ENCODE data around the gene ADRM1. TPM values are rescaled to one million over a fixed set of nuclear protein-coding genes. Genes with fewer than 3 reads are reported as not detected.

The ADRM1 gene
- total and polyA plus RNA-seq, 10 of the 15 experiments (the other 5 are each of a cell fraction or from before 2014, with no cell fraction given), result 3.4 to 213 (median 95.9) TPM

DNA sequence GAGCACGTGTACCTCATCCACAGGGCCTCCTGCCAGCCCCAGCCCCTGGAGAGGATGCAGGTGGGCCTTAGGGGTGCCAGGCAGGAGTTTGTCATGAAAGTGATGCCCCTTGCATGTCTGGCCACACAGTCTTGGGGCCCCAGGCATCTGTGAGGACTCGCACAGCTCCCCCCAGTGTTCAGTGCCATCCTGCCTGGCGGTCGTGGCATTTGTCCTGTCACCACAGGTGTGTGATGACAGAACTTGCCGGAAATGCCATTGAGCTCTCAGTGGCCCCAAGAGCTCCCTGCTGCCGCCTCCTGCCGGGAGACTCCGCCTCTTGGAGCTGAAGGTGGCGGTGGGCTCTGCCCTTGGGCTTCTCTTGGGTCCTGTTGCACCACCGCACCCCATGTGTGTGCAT is 30.6 kb upstream of the ADRM1 start:
- ChIA-PET RAD21 (ENCODE audit: unreplicated experiment) (no interaction called here), SMC1A (ENCODE audit: uncharacterized antibody, unreplicated experiment) (no interaction called here), CTCF (no interaction called here), POLR2A (no interaction called here)
- Histone ChIP-seq H3K9ac (ENCODE audit: control insufficient read depth, insufficient read depth, low read length) (no peak overlapping the region), H3K4me3 (no peak overlapping the region), H3K36me3 (ENCODE audit: control insufficient read depth in 2 of 2, insufficient read depth in 2 of 2, low read length in 1 of 2) (peaks cover 11 to 18% of the 10 kb centered on the region in 2 experiments), H3K4me1 (ENCODE audit: control insufficient read depth, insufficient read depth, low read length) (no peaks in the 10 kb centered on the region), H3K27me3 (replicated peaks in 1 of 2; ENCODE audit: control insufficient read depth in 2 of 2, insufficient read depth in 2 of 2, low read length in 1 of 2) (no peaks in the 10 kb centered on the region), H3K79me2 (ENCODE audit: control insufficient read depth, insufficient read depth, low read length) (no peaks in the 10 kb centered on the region), H4K20me1 (ENCODE audit: control insufficient read depth, insufficient read depth) (no peaks in the 10 kb centered on the region), H3K4me2 (ENCODE audit: control insufficient read depth, insufficient read depth) (no peak overlapping the region), H2AFZ (ENCODE audit: control insufficient read depth, low read depth, low read length) (no peak overlapping the region), H3K9me3 (replicated peaks; ENCODE audit: control insufficient read depth, insufficient read depth, low read length) (no peaks in the 10 kb centered on the region), H3K27ac (ENCODE audit: control insufficient read depth, insufficient read depth) (no peak overlapping the region)
- intact Hi-C loops (cut with micrococcal nuclease; ENCODE audit: unreplicated experiment), result no loop called here
- no peak for ATAC-seq
- no TSS peak for BruUV-seq (replicated peaks)
- WGBS (ENCODE audit: insufficient coverage, insufficient replicate concordance, low lambda C conversion rate, missing lambda C conversion rate), result 95% methylated on average over 10 of the region's 10 CpGs
- no peak for FAIRE-seq
- in situ Hi-C loops (cut with MboI), result no loop called here
- DNase-seq (ENCODE audit: low read depth, low spot score), result no peak
- TF ChIP-seq TCF3 (IDR thresholded peaks at IDR 0.05; ENCODE audit: borderline replicate concordance, insufficient read depth, low read depth, low read length) (no peak), KAT2A (conservative IDR thresholded peaks at IDR 0.05; ENCODE audit: control insufficient read depth, low read depth, low read length) (no peak), ZBTB33 (IDR thresholded peaks at IDR 0.05) (no peak), CBX3 (IDR thresholded peaks at IDR 0.05; ENCODE audit: borderline replicate concordance, low read depth) (no peak), ZNF207 (IDR thresholded peaks at IDR 0.05; ENCODE audit: borderline replicate concordance) (no peak), POLR2AphosphoS2 (IDR thresholded peaks at IDR 0.05; ENCODE audit: low read depth, low read length) (no peak), BMI1 (IDR thresholded peaks at IDR 0.05; ENCODE audit: borderline replicate concordance) (no peak), ZBTB11 (CRISPR knock-in tag; IDR thresholded peaks at IDR 0.05) (no peak), SMARCA5 (IDR thresholded peaks at IDR 0.05) (no peak)
- TF ChIP-seq, protein P1, sequence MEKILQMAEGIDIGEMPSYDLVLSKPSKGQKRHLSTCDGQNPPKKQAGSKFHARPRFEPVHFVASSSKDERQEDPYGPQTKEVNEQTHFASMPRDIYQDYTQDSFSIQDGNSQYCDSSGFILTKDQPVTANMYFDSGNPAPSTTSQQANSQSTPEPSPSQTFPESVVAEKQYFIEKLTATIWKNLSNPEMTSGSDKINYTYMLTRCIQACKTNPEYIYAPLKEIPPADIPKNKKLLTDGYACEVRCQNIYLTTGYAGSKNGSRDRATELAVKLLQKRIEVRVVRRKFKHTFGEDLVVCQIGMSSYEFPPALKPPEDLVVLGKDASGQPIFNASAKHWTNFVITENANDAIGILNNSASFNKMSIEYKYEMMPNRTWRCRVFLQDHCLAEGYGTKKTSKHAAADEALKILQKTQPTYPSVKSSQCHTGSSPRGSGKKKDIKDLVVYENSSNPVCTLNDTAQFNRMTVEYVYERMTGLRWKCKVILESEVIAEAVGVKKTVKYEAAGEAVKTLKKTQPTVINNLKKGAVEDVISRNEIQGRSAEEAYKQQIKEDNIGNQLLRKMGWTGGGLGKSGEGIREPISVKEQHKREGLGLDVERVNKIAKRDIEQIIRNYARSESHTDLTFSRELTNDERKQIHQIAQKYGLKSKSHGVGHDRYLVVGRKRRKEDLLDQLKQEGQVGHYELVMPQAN (conservative IDR thresholded peaks at IDR 0.05), result no peak
- TF ChIP-seq, protein P2, sequence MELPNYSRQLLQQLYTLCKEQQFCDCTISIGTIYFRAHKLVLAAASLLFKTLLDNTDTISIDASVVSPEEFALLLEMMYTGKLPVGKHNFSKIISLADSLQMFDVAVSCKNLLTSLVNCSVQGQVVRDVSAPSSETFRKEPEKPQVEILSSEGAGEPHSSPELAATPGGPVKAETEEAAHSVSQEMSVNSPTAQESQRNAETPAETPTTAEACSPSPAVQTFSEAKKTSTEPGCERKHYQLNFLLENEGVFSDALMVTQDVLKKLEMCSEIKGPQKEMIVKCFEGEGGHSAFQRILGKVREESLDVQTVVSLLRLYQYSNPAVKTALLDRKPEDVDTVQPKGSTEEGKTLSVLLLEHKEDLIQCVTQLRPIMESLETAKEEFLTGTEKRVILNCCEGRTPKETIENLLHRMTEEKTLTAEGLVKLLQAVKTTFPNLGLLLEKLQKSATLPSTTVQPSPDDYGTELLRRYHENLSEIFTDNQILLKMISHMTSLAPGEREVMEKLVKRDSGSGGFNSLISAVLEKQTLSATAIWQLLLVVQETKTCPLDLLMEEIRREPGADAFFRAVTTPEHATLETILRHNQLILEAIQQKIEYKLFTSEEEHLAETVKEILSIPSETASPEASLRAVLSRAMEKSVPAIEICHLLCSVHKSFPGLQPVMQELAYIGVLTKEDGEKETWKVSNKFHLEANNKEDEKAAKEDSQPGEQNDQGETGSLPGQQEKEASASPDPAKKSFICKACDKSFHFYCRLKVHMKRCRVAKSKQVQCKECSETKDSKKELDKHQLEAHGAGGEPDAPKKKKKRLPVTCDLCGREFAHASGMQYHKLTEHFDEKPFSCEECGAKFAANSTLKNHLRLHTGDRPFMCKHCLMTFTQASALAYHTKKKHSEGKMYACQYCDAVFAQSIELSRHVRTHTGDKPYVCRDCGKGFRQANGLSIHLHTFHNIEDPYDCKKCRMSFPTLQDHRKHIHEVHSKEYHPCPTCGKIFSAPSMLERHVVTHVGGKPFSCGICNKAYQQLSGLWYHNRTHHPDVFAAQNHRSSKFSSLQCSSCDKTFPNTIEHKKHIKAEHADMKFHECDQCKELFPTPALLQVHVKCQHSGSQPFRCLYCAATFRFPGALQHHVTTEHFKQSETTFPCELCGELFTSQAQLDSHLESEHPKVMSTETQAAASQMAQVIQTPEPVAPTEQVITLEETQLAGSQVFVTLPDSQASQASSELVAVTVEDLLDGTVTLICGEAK (IDR thresholded peaks at IDR 0.05; ENCODE audit: borderline replicate concordance), result no peak
- TF ChIP-seq, protein P3, sequence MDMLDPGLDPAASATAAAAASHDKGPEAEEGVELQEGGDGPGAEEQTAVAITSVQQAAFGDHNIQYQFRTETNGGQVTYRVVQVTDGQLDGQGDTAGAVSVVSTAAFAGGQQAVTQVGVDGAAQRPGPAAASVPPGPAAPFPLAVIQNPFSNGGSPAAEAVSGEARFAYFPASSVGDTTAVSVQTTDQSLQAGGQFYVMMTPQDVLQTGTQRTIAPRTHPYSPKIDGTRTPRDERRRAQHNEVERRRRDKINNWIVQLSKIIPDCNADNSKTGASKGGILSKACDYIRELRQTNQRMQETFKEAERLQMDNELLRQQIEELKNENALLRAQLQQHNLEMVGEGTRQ (IDR thresholded peaks at IDR 0.05; ENCODE audit: borderline replicate concordance, low read depth, low read length), result no peak
